ENCODE data around the gene CFAP97D2. TPM values are rescaled to one million over a fixed set of nuclear protein-coding genes. Genes with fewer than 3 reads are reported as not detected.
"Not testable (repeated sequence)": the region's sequence is repeated elsewhere in the genome, so short reads cannot be mapped to it uniquely, and the experiment has no call there.

The CFAP97D2 gene
- total RNA-seq, 3 donors from 2014 or later = not detected

GRCh38 chr13:114237415-114238112 lies 58.5 kb downstream of the CFAP97D2 start:
- Mint-ChIP-seq H3K36me3 (ENCODE audit: insufficient read depth) (peaks cover 29% of the 10 kb centered on the region), H3K27me3 (ENCODE audit: low read depth) (no peaks in the 10 kb centered on the region), H3K9me3 (no peaks in the 10 kb centered on the region), H3K4me1 (ENCODE audit: low read depth) (peaks cover 24% of the 10 kb centered on the region), H3K4me3 (peak overlapping the region; percentile 51)
- ATAC-seq = no peak
- DNase-seq = no peak

- Mint-ChIP-seq H3K4me1 (ENCODE audit: low read depth) (peaks cover 17% of the 10 kb centered on the region), H3K36me3 (ENCODE audit: insufficient read depth) (peaks cover 57% of the 10 kb centered on the region), H3K9me3 (no peaks in the 10 kb centered on the region)
Observed at GRCh38 chr13:114241918-114242317, 62.9 kb downstream of the CFAP97D2 start.

GRCh38 chr13:114243971-114244370 lies 64.9 kb downstream of the CFAP97D2 start:
- Mint-ChIP-seq H3K4me1 (ENCODE audit: low read depth) (peaks cover 10% of the 10 kb centered on the region), H3K9me3 (no peaks in the 10 kb centered on the region), H3K36me3 (ENCODE audit: insufficient read depth) (peaks cover 57% of the 10 kb centered on the region), H3K4me3 (no peak overlapping the region), H3K27me3 (ENCODE audit: low read depth) (no peaks in the 10 kb centered on the region)
- no peak for DNase-seq
- ATAC-seq = no peak

More at GRCh38 chr13:114241918-114242317, 62.9 kb downstream of the CFAP97D2 start:
- Mint-ChIP-seq H3K4me3 (no peak overlapping the region), H3K27me3 (ENCODE audit: low read depth) (no peaks in the 10 kb centered on the region)
- DNase-seq (no peak), ATAC-seq (no peak)

- Mint-ChIP-seq H3K36me3 (ENCODE audit: insufficient read depth) (peaks cover 52% of the 10 kb centered on the region), H3K4me3 (no peak overlapping the region), H3K4me1 (ENCODE audit: low read depth) (peaks cover 10% of the 10 kb centered on the region), H3K27me3 (ENCODE audit: low read depth) (no peaks in the 10 kb centered on the region), H3K9me3 (no peaks in the 10 kb centered on the region)
- ATAC-seq (no peak), DNase-seq (no peak)
Observed at GRCh38 chr13:114244637-114245036, 65.6 kb downstream of the CFAP97D2 start.

- H3K4me1 Mint-ChIP-seq (ENCODE audit: low read depth) = peaks cover 8% of the 10 kb centered on the region
- H3K36me3 Mint-ChIP-seq (ENCODE audit: insufficient read depth) = peaks cover 47% of the 10 kb centered on the region
- ATAC-seq (no peak), DNase-seq (no peak)
- no peak overlapping the region for H3K4me3 Mint-ChIP-seq
- H3K9me3 Mint-ChIP-seq = no peaks in the 10 kb centered on the region
- H3K27me3 Mint-ChIP-seq (ENCODE audit: low read depth) = no peaks in the 10 kb centered on the region
Observed at GRCh38 chr13:114248011-114248410, 69.0 kb downstream of the CFAP97D2 start.

GRCh38 chr13:114249077-114249476 lies 70.0 kb downstream of the CFAP97D2 start:
- no peaks in the 10 kb centered on the region for H3K27me3 Mint-ChIP-seq (ENCODE audit: low read depth)
- H3K4me1 Mint-ChIP-seq (ENCODE audit: low read depth) = peaks cover 5% of the 10 kb centered on the region
- no peaks in the 10 kb centered on the region for H3K9me3 Mint-ChIP-seq
- no peak overlapping the region for H3K4me3 Mint-ChIP-seq
- peaks cover 43% of the 10 kb centered on the region for H3K36me3 Mint-ChIP-seq (ENCODE audit: insufficient read depth)
- ATAC-seq = no peak
- no peak for DNase-seq

- not testable (repeated sequence) for H3K9me3 Mint-ChIP-seq; ATAC-seq; DNase-seq; H3K4me1 Mint-ChIP-seq (ENCODE audit: low read depth); H3K4me3 Mint-ChIP-seq; H3K27me3 Mint-ChIP-seq (ENCODE audit: low read depth)
- H3K36me3 Mint-ChIP-seq (ENCODE audit: insufficient read depth) = peaks cover 42% of the 10 kb centered on the region
Observed at GRCh38 chr13:114251639-114252440, 72.8 kb downstream of the CFAP97D2 start.

- Mint-ChIP-seq H3K36me3 (ENCODE audit: insufficient read depth) (peaks cover 50% of the 10 kb centered on the region), H3K27me3 (ENCODE audit: low read depth) (no peaks in the 10 kb centered on the region), H3K4me1 (ENCODE audit: low read depth) (peaks cover 16% of the 10 kb centered on the region), H3K4me3 (no peak overlapping the region), H3K9me3 (no peaks in the 10 kb centered on the region)
- DNase-seq = no peak
- ATAC-seq = no peak
Observed at GRCh38 chr13:114256547-114256946, 77.5 kb downstream of the CFAP97D2 start.

GRCh38 chr13:114257014-114257413 lies 78.0 kb downstream of the CFAP97D2 start:
- DNase-seq (no peak), ATAC-seq (no peak)
- Mint-ChIP-seq H3K4me1 (ENCODE audit: low read depth) (peaks cover 21% of the 10 kb centered on the region), H3K9me3 (no peaks in the 10 kb centered on the region), H3K27me3 (ENCODE audit: low read depth) (no peaks in the 10 kb centered on the region), H3K36me3 (ENCODE audit: insufficient read depth) (peaks cover 51% of the 10 kb centered on the region), H3K4me3 (no peak overlapping the region)

- Mint-ChIP-seq H3K4me3 (no peak overlapping the region), H3K9me3 (no peaks in the 10 kb centered on the region), H3K36me3 (ENCODE audit: insufficient read depth) (peaks cover 61% of the 10 kb centered on the region), H3K27me3 (ENCODE audit: low read depth) (no peaks in the 10 kb centered on the region), H3K4me1 (ENCODE audit: low read depth) (peaks cover 36% of the 10 kb centered on the region)
- ATAC-seq (no peak), DNase-seq (no peak)
Observed at GRCh38 chr13:114258589-114258988, 79.5 kb downstream of the CFAP97D2 start.

GRCh38 chr13:114259374-114259773 lies 80.3 kb downstream of the CFAP97D2 start:
- H3K36me3 Mint-ChIP-seq (ENCODE audit: insufficient read depth) = peaks cover 63% of the 10 kb centered on the region
- DNase-seq = no peak
- peaks cover 38% of the 10 kb centered on the region for H3K4me1 Mint-ChIP-seq (ENCODE audit: low read depth)
- H3K27me3 Mint-ChIP-seq (ENCODE audit: low read depth) = no peaks in the 10 kb centered on the region
- no peaks in the 10 kb centered on the region for H3K9me3 Mint-ChIP-seq
- H3K4me3 Mint-ChIP-seq = no peak overlapping the region
- ATAC-seq = no peak

GRCh38 chr13:114259974-114260373 lies 80.9 kb downstream of the CFAP97D2 start:
- Mint-ChIP-seq H3K4me3 (no peak overlapping the region), H3K4me1 (ENCODE audit: low read depth) (peaks cover 41% of the 10 kb centered on the region), H3K9me3 (no peaks in the 10 kb centered on the region), H3K27me3 (ENCODE audit: low read depth) (no peaks in the 10 kb centered on the region), H3K36me3 (ENCODE audit: insufficient read depth) (peaks cover 63% of the 10 kb centered on the region)
- ATAC-seq = no peak
- no peak for DNase-seq

- Mint-ChIP-seq H3K4me3 (no peak overlapping the region), H3K9me3 (no peaks in the 10 kb centered on the region), H3K27me3 (ENCODE audit: low read depth) (no peaks in the 10 kb centered on the region), H3K4me1 (ENCODE audit: low read depth) (peaks cover 46% of the 10 kb centered on the region), H3K36me3 (ENCODE audit: insufficient read depth) (peaks cover 61% of the 10 kb centered on the region)
- ATAC-seq = no peak
- DNase-seq = no peak
Observed at GRCh38 chr13:114260814-114261213, 81.8 kb downstream of the CFAP97D2 start.

- H3K4me3 Mint-ChIP-seq = no peak overlapping the region
- H3K36me3 Mint-ChIP-seq (ENCODE audit: insufficient read depth) = peaks cover 56% of the 10 kb centered on the region
- H3K4me1 Mint-ChIP-seq (ENCODE audit: low read depth) = peaks cover 46% of the 10 kb centered on the region
- no peak for ATAC-seq
- H3K9me3 Mint-ChIP-seq = no peaks in the 10 kb centered on the region
- DNase-seq = no peak
- H3K27me3 Mint-ChIP-seq (ENCODE audit: low read depth) = no peaks in the 10 kb centered on the region
Observed at GRCh38 chr13:114261328-114261965, 82.4 kb downstream of the CFAP97D2 start.
